ENCODE data around the gene SEMA6A.

SEMA6A gene

DNA sequence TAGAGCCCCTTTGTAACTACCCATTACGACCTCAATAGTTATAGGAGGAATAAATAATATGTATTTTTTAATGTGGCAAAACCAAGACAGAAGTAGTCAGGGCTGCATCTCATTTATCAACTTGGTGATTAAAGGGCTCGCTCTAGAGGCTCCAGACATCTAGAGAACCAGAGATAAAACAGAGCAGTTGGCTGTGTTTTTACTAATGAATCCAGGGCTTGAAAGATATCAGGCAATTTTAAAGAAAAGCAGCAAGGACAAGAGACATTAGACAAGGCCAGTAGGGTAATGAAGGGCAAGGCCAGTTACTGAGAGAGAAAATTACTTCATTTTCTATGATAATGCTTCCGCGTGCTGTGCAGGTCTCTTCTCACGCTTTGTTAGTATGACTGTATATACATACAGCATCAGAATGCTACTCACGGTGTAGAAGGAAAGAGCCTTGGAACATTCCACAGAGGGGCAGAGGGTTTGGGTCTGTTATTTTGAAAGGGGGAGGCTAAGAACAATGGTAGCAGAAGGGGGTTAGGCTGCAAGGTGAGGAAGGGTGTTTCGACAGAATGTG, 110.4 kb downstream of the SEMA6A start:
- no peak overlapping the region for H3K4me3 Mint-ChIP-seq
- no peak overlapping the region for H3K27ac Mint-ChIP-seq
- no peaks in the 10 kb centered on the region for H3K27me3 Mint-ChIP-seq
- H3K9me3 Mint-ChIP-seq (ENCODE audit: low read depth) = peaks cover 6% of the 10 kb centered on the region
- H3K36me3 Mint-ChIP-seq = peaks cover 21% of the 10 kb centered on the region
- peaks cover 6% of the 10 kb centered on the region for H3K4me1 Mint-ChIP-seq (ENCODE audit: low read depth)

DNA sequence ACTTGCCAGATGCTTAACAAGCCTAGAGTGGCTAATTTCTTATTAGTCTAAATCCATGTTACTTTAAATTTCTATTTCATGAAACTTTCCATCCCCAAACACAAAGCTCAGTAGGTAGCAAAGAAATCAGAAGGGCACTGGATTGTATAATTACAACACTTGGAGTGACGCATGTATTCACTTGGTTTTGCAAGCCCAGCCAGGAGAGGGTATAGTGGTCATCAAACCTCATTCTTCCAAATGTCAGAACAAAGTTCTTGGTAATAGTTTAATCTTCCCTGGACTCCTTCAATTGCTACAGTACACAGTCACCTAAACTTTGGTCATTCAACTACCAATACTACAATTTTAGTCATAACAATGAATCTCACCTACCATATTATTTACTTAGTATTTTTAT, 112.1 kb downstream of the SEMA6A start:
- Mint-ChIP-seq H3K27ac (no peak overlapping the region), H3K36me3 (peaks cover 18% of the 10 kb centered on the region), H3K9me3 (ENCODE audit: low read depth) (no peaks in the 10 kb centered on the region), H3K27me3 (no peaks in the 10 kb centered on the region), H3K4me3 (no peak overlapping the region), H3K4me1 (ENCODE audit: low read depth) (peaks cover 6% of the 10 kb centered on the region)

GRCh38 chr5:116459301-116459700, 115.3 kb downstream of the SEMA6A start:
- Mint-ChIP-seq H3K4me3 (no peak overlapping the region), H3K27me3 (no peaks in the 10 kb centered on the region), H3K4me1 (ENCODE audit: low read depth) (no peaks in the 10 kb centered on the region), H3K36me3 (peaks cover 22% of the 10 kb centered on the region), H3K9me3 (ENCODE audit: low read depth) (no peaks in the 10 kb centered on the region), H3K27ac (no peak overlapping the region)

DNA sequence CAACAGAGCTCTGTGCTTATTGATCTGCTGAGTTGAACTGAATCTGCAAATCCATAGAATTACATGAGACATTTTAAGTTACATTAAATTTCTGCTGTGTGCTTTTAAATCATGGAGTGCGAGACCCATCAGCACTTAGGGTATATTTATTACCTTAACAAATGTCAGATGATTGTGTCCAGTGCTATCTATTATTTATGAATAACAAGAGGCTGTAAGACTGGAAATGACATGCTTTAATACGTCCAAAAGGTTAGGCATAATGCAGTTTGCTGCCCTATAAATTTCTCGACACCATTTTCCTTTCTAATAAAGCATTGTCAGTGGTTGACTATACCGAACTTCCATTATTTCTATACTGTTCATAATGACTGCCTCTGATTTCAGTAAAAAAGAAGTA, 117.6 kb downstream of the SEMA6A start:
- Mint-ChIP-seq H3K27me3 (no peaks in the 10 kb centered on the region), H3K9me3 (ENCODE audit: low read depth) (no peaks in the 10 kb centered on the region), H3K4me1 (ENCODE audit: low read depth) (peaks cover 4% of the 10 kb centered on the region), H3K27ac (no peak overlapping the region), H3K4me3 (no peak overlapping the region), H3K36me3 (peaks cover 23% of the 10 kb centered on the region)

DNA sequence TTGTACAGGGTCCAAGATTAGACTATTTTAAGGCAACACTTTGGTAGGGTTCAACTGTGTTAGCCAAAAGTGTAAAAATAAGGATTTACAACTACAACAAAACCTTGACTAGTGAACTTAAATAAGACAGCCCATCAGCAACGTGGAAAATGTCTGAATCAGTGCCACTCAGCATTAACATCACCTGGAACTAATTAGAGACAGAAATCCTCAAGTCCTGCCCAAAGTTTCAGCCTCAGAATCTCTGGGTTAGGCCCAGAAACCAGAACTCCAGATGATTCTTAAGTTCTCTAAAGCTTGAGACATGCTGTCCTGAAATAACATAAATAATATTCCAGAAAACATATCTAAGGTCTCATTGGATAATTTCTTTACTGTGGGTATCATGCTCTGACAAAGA, 118.6 kb downstream of the SEMA6A start:
- Mint-ChIP-seq H3K36me3 (peaks cover 23% of the 10 kb centered on the region), H3K9me3 (ENCODE audit: low read depth) (no peaks in the 10 kb centered on the region), H3K4me3 (no peak overlapping the region), H3K27me3 (no peaks in the 10 kb centered on the region), H3K4me1 (ENCODE audit: low read depth) (peaks cover 4% of the 10 kb centered on the region), H3K27ac (no peak overlapping the region)

DNA sequence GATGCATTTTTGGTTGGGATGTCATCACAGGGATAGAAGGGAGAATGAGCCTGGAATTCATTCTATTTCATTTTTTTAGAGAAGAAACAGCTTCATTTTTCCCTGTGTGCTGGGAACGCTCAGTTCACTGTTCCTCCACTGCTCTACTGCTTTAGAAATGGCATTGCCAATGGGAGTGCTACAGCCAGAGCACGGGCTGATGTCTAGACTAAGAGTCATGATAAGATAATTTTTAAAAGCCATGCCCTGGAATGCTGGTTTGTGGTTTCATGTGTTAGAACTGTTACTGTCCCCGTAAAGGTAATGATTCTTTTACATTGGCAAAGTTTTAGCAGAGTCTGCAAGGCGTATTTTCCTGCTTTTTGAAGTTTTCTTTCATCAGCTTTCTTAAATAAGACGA, 119.6 kb downstream of the SEMA6A start:
- Mint-ChIP-seq H3K4me1 (ENCODE audit: low read depth) (peaks cover 4% of the 10 kb centered on the region), H3K27me3 (no peaks in the 10 kb centered on the region), H3K9me3 (ENCODE audit: low read depth) (no peaks in the 10 kb centered on the region), H3K4me3 (no peak overlapping the region), H3K27ac (no peak overlapping the region), H3K36me3 (peaks cover 27% of the 10 kb centered on the region)

DNA sequence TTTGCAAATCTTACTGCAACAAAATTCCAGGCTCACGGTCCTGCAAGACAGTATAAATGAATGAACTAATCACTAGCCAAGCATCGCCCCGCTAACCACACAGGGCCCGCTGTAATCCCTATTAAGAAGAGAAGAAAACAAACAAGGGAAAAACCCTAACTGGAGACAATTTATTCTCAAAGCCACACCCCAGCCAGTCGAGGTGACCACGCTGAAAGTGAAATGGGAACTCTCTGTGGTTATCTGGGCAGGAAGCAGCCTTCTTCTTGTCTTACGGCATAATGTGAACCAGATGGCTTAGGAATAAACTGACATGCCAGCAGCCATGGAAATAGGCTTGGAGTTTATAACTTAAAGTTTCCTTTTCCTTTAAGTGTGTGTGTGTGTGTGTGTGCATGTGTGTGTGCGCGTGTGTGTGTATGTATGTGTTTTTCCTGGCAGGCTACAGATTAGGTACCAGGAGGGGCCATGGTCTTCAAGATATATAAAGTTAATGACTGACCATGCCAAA, 120.2 kb downstream of the SEMA6A start:
- H3K4me1 Mint-ChIP-seq (ENCODE audit: low read depth) = peaks cover 4% of the 10 kb centered on the region
- H3K36me3 Mint-ChIP-seq = peaks cover 29% of the 10 kb centered on the region
- H3K4me3 Mint-ChIP-seq = no peak overlapping the region
- H3K27me3 Mint-ChIP-seq = no peaks in the 10 kb centered on the region
- H3K27ac Mint-ChIP-seq = no peak overlapping the region
- H3K9me3 Mint-ChIP-seq (ENCODE audit: low read depth) = no peaks in the 10 kb centered on the region

- Mint-ChIP-seq H3K36me3 (peaks cover 32% of the 10 kb centered on the region), H3K27me3 (no peaks in the 10 kb centered on the region), H3K27ac (no peak overlapping the region), H3K4me1 (ENCODE audit: low read depth) (peaks cover 4% of the 10 kb centered on the region), H3K9me3 (ENCODE audit: low read depth) (no peaks in the 10 kb centered on the region), H3K4me3 (no peak overlapping the region)
These were observed 120.6 kb downstream of the SEMA6A start for GRCh38 chr5:116453988-116454411.

- no peak overlapping the region for H3K4me3 Mint-ChIP-seq
- H3K27ac Mint-ChIP-seq = no peak overlapping the region
- peaks cover 4% of the 10 kb centered on the region for H3K4me1 Mint-ChIP-seq (ENCODE audit: low read depth)
- H3K9me3 Mint-ChIP-seq (ENCODE audit: low read depth) = no peaks in the 10 kb centered on the region
- H3K27me3 Mint-ChIP-seq = no peaks in the 10 kb centered on the region
- peaks cover 31% of the 10 kb centered on the region for H3K36me3 Mint-ChIP-seq
These were observed 121.8 kb downstream of the SEMA6A start for GRCh38 chr5:116452774-116453368.

GRCh38 chr5:116451905-116452450, 122.6 kb downstream of the SEMA6A start:
- peaks cover 4% of the 10 kb centered on the region for H3K4me1 Mint-ChIP-seq (ENCODE audit: low read depth)
- H3K27ac Mint-ChIP-seq = no peak overlapping the region
- no peaks in the 10 kb centered on the region for H3K27me3 Mint-ChIP-seq
- no peaks in the 10 kb centered on the region for H3K9me3 Mint-ChIP-seq (ENCODE audit: low read depth)
- no peak overlapping the region for H3K4me3 Mint-ChIP-seq
- H3K36me3 Mint-ChIP-seq = peaks cover 31% of the 10 kb centered on the region

- H3K27me3 Mint-ChIP-seq = no peaks in the 10 kb centered on the region
- H3K4me1 Mint-ChIP-seq (ENCODE audit: low read depth) = peaks cover 4% of the 10 kb centered on the region
- no peak overlapping the region for H3K4me3 Mint-ChIP-seq
- peaks cover 31% of the 10 kb centered on the region for H3K36me3 Mint-ChIP-seq
- no peaks in the 10 kb centered on the region for H3K9me3 Mint-ChIP-seq (ENCODE audit: low read depth)
- no peak overlapping the region for H3K27ac Mint-ChIP-seq
These were observed 123.6 kb downstream of the SEMA6A start for GRCh38 chr5:116451066-116451465.

DNA sequence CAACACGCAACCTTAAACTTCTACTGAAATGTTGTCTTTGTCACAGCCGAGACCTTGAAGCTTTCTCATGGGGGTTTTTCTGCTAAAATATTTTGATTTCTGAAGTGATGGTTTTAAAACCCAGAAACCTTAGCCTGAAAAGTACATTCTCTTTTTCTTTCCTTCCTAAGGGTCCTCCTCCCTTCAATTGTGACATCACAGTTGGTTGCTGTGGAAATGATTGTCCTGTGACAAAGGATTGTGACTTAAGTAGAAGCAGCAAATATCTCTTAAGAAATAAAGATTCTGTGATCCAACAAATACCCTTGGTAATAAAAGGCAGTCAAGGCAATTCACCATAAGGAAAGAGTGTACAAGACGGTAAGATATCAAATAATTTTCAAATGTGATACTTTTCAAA, 125.2 kb downstream of the SEMA6A start:
- peaks cover 4% of the 10 kb centered on the region for H3K4me1 Mint-ChIP-seq (ENCODE audit: low read depth)
- H3K36me3 Mint-ChIP-seq = peaks cover 31% of the 10 kb centered on the region
- H3K27me3 Mint-ChIP-seq = no peaks in the 10 kb centered on the region
- H3K9me3 Mint-ChIP-seq (ENCODE audit: low read depth) = no peaks in the 10 kb centered on the region
- no peak overlapping the region for H3K4me3 Mint-ChIP-seq
- no peak overlapping the region for H3K27ac Mint-ChIP-seq

DNA sequence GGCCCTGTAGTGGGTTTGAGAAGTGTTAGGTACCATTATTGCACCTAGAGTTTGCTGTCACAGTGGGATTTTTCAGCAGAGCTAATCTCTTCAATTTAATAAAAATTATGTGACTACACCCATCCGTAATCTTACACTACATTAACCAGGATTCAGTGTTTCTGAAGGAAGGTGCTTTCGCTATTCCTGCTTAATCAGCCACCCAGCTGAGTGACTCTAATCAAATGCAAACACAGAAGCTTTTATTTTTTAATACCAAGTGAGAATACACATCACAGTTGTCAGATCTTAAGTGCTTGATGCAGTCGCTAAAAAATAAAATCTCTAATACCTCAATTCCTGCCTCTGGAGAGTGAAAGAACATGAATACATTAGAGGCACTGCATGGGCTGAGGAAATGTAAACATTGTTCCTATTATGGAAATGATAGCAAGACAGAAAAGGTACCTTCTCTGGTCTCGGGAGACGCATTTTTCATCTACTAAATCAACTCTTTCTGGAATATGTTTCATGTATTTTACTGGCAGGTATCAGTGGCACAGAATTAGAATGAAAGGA, 125.7 kb downstream of the SEMA6A start:
- Mint-ChIP-seq H3K4me1 (ENCODE audit: low read depth) (peaks cover 1% of the 10 kb centered on the region), H3K4me3 (no peak overlapping the region), H3K27ac (no peak overlapping the region), H3K36me3 (peaks cover 31% of the 10 kb centered on the region), H3K27me3 (no peaks in the 10 kb centered on the region), H3K9me3 (ENCODE audit: low read depth) (no peaks in the 10 kb centered on the region)

DNA sequence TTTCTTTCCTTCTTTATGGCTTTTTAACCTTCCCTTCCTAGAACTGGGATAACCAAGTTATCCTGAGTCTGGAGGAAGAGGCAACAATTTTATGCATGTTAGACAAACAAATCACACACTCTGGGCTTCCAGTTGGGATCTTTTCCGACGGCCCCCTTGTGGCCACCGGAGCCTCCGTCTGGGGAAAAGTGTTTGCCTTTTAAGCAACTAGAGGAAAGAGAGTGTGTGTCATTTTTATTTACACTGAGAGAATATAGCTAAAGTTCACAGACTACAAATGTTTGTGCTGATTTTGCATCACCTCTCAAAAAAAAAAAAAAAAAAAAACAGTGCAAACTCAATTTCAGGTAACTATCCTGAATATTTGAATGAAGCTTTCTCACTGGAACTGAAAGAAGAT, 126.2 kb downstream of the SEMA6A start:
- Mint-ChIP-seq H3K4me1 (ENCODE audit: low read depth) (no peaks in the 10 kb centered on the region), H3K36me3 (peaks cover 35% of the 10 kb centered on the region), H3K9me3 (ENCODE audit: low read depth) (no peaks in the 10 kb centered on the region), H3K27ac (no peak overlapping the region), H3K4me3 (no peak overlapping the region), H3K27me3 (no peaks in the 10 kb centered on the region)

DNA sequence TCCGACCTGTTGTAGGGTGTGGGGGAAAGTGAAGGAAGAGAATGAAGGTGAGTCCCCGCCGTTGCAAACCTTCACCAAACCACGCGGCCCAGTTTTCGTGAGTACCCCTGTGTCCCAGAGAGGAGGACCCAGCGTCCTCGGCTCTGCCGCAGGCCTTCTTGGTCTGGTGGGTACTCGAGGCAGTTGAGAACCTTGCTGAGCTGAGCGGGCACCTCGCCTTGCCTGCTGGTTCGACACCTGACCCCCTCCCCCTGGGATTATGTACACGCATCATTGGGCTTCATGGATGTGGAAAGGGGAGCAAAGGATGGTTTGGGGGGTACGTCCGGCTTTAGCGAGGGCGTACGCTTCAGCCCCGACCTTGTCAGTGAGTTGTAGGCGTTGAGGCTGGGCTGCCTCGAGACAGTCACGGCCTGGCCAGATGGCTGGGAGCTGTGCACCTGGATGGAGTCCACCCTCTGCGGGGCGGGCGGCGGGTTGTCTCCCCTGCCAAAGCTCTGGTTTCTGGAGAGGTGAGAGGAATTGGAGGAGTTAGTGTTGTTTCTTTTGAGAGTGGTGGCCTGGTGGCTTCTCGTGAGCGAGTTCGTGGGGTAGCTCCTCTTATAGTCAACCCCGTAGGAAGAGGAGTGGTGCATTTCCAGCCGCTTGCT, 128.1 kb downstream of the SEMA6A start:
- H3K27me3 Mint-ChIP-seq = no peaks in the 10 kb centered on the region
- no peaks in the 10 kb centered on the region for H3K9me3 Mint-ChIP-seq (ENCODE audit: low read depth)
- H3K27ac Mint-ChIP-seq = no peak overlapping the region
- H3K36me3 Mint-ChIP-seq = peaks cover 31% of the 10 kb centered on the region
- H3K4me1 Mint-ChIP-seq (ENCODE audit: low read depth) = no peaks in the 10 kb centered on the region
- no peak overlapping the region for H3K4me3 Mint-ChIP-seq

Data from activated naive CD8-positive, alpha-beta T cell (primary cell).